HUES64 (cell line): ENCODE measurements around the gene ZBTB16.

Experiments
- H3K27ac ChIP-seq: 2 replicates; pipeline ENCODE4 v1.7.0; 2013; ENCODE audit warnings: low read depth, low read length, inconsistent platforms
- H3K27me3 ChIP-seq: 2 replicates; pipeline ENCODE4 v1.6.1; 2013; ENCODE audit warnings: mild to moderate bottlenecking, low read length; ENCODE audit not compliant: insufficient read depth
- H3K36me3 ChIP-seq: 2 replicates; pipeline ENCODE4 v1.6.1; 2013; ENCODE audit warnings: mild to moderate bottlenecking, low read length; ENCODE audit not compliant: insufficient read depth
- H3K4me1 ChIP-seq: 2 replicates; pipeline ENCODE4 v1.6.1; 2013; ENCODE audit warnings: mild to moderate bottlenecking, low read length, moderate library complexity; ENCODE audit not compliant: insufficient read depth
- H3K4me3 ChIP-seq: 2 replicates; pipeline ENCODE4 v1.5.1; 2013; ENCODE audit warnings: mild to moderate bottlenecking, low read length, moderate library complexity
- H3K9ac ChIP-seq: 2 replicates; pipeline ENCODE4 v1.6.1; 2013; ENCODE audit warnings: mild to moderate bottlenecking, low read depth, low read length
- H3K9me3 ChIP-seq: 2 replicates; pipeline ENCODE4 v1.6.1; 2013; ENCODE audit warnings: low read depth, low read length; ENCODE audit not compliant: insufficient read depth
- WGBS: fragments of 150-250, 120-280 bp; methylation state at CpG from one replicate; pipeline ENCODE4 v1.1.7; 2013; ENCODE audit warnings: missing lambda C conversion rate; 5-methylcytosine and 5-hydroxymethylcytosine counted together

Gene ZBTB16

GRCh38 chr11:114145166-114145775 lies 85.8 kb downstream of the ZBTB16 start:
- Histone ChIP-seq H3K4me1 (peaks cover 22% of the 10 kb centered on the region), H3K4me3 (no peak overlapping the region), H3K36me3 (no peaks in the 10 kb centered on the region), H3K27ac (no peak overlapping the region), H3K9me3 (no peaks in the 10 kb centered on the region), H3K9ac (no peak overlapping the region), H3K27me3 (no peaks in the 10 kb centered on the region)
- 95% methylated on average over 2 of the region's 2 CpGs for WGBS

GRCh38 chr11:114147375-114148012 lies 88.0 kb downstream of the ZBTB16 start:
- WGBS, result 97% methylated on average over 5 of the region's 5 CpGs
- Histone ChIP-seq H3K4me3 (no peak overlapping the region), H3K36me3 (no peaks in the 10 kb centered on the region), H3K9ac (no peak overlapping the region), H3K4me1 (peaks cover 18% of the 10 kb centered on the region), H3K27me3 (no peaks in the 10 kb centered on the region), H3K9me3 (no peaks in the 10 kb centered on the region), H3K27ac (no peak overlapping the region)

- H3K4me1 ChIP-seq, result peaks cover 15% of the 10 kb centered on the region
- no peaks in the 10 kb centered on the region for H3K9me3 ChIP-seq
- no peak overlapping the region for H3K9ac ChIP-seq
- no peak overlapping the region for H3K4me3 ChIP-seq
- 55% methylated on average over 5 of the region's 5 CpGs for WGBS
- no peaks in the 10 kb centered on the region for H3K36me3 ChIP-seq
- H3K27me3 ChIP-seq, result no peaks in the 10 kb centered on the region
- H3K27ac ChIP-seq, result no peak overlapping the region
Measured at GRCh38 chr11:114148013-114148382, 88.5 kb downstream of the ZBTB16 start.

- no peak overlapping the region for H3K27ac ChIP-seq
- 84% methylated on average over 2 of the region's 3 CpGs for WGBS
- H3K27me3 ChIP-seq, result no peaks in the 10 kb centered on the region
- H3K9me3 ChIP-seq, result no peaks in the 10 kb centered on the region
- no peak overlapping the region for H3K4me3 ChIP-seq
- H3K36me3 ChIP-seq, result no peaks in the 10 kb centered on the region
- H3K4me1 ChIP-seq, result no peaks in the 10 kb centered on the region; the same call in 1 of the 2 replicates
- no peak overlapping the region for H3K9ac ChIP-seq
Measured at GRCh38 chr11:114149689-114150407, 90.3 kb downstream of the ZBTB16 start.

DNA sequence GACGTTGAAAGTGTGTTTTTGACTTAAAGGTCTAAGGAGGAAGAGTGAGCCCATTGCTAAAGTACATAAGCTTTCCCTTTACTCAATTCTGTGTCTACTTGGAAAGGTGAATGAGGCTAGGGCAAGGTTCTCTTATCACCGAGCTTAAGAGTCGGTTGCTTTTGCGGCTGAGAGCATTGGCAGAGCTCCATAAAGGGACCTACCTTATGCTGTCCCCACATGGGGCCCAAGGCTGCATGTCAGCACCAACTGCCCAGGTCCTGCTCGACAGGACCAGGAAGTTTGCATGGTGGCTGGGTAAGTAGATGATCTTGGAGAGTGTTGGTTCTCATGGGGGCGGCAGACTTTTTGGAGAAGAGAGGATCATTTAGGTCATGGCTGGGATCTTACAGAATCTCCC lies 91.2 kb downstream of the ZBTB16 start:
- WGBS, result 78% methylated on average over 6 of the region's 6 CpGs
- no peaks in the 10 kb centered on the region for H3K36me3 ChIP-seq
- H3K4me1 ChIP-seq, result no peaks in the 10 kb centered on the region
- no peaks in the 10 kb centered on the region for H3K9me3 ChIP-seq
- no peak overlapping the region for H3K27ac ChIP-seq
- no peak overlapping the region for H3K4me3 ChIP-seq
- no peaks in the 10 kb centered on the region for H3K27me3 ChIP-seq
- no peak overlapping the region for H3K9ac ChIP-seq

DNA sequence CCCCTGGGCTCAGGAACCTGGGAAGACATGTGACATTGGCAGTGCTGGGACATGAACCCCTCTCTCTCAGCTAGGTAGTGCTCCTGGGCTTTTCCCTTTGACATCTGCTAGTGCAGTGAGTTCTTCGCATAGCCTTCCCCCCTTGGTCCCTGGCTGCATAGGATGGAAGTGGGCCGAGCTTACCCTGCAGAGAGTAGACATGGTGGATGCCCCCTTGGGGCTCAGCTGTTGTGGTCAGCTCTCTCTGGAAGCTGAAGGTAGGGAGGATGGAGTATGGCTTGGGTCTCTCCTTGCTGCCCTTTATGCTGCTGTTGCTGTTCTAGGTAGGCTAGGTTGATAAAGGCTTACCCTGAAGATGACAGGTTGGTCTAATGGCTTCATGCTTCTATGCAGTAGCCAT lies 92.1 kb downstream of the ZBTB16 start:
- 87% methylated on average over 2 of the region's 2 CpGs for WGBS
- no peak overlapping the region for H3K27ac ChIP-seq
- no peak overlapping the region for H3K4me3 ChIP-seq
- no peaks in the 10 kb centered on the region for H3K27me3 ChIP-seq
- no peaks in the 10 kb centered on the region for H3K4me1 ChIP-seq
- no peaks in the 10 kb centered on the region for H3K36me3 ChIP-seq
- H3K9me3 ChIP-seq, result no peaks in the 10 kb centered on the region
- no peak overlapping the region for H3K9ac ChIP-seq

- Histone ChIP-seq H3K4me1 (no peaks in the 10 kb centered on the region), H3K27ac (no peak overlapping the region), H3K4me3 (no peak overlapping the region), H3K27me3 (no peaks in the 10 kb centered on the region), H3K9me3 (no peaks in the 10 kb centered on the region), H3K36me3 (no peaks in the 10 kb centered on the region), H3K9ac (no peak overlapping the region)
- WGBS, result 93% methylated on average over 3 of the region's 3 CpGs
Measured at GRCh38 chr11:114152162-114152561, 92.7 kb downstream of the ZBTB16 start.

- H3K4me3 ChIP-seq, result no peak overlapping the region
- H3K4me1 ChIP-seq, result no peaks in the 10 kb centered on the region
- H3K9me3 ChIP-seq, result no peaks in the 10 kb centered on the region
- H3K27ac ChIP-seq, result no peak overlapping the region
- H3K9ac ChIP-seq, result no peak overlapping the region
- 88% methylated on average over 2 of the region's 2 CpGs for WGBS
- no peaks in the 10 kb centered on the region; the same call in 1 of the 2 replicates for H3K27me3 ChIP-seq
- no peaks in the 10 kb centered on the region for H3K36me3 ChIP-seq
Measured at GRCh38 chr11:114152785-114153184, 93.3 kb downstream of the ZBTB16 start.

GRCh38 chr11:114153224-114153623 lies 93.7 kb downstream of the ZBTB16 start:
- WGBS, result 91% methylated on average over 4 of the region's 4 CpGs
- H3K27me3 ChIP-seq, result no peaks in the 10 kb centered on the region; the same call in 1 of the 2 replicates
- no peak overlapping the region for H3K4me3 ChIP-seq
- no peak overlapping the region for H3K27ac ChIP-seq
- no peaks in the 10 kb centered on the region for H3K36me3 ChIP-seq
- H3K4me1 ChIP-seq, result no peaks in the 10 kb centered on the region
- H3K9me3 ChIP-seq, result no peaks in the 10 kb centered on the region
- H3K9ac ChIP-seq, result no peak overlapping the region

- Histone ChIP-seq H3K4me1 (no peaks in the 10 kb centered on the region), H3K36me3 (no peaks in the 10 kb centered on the region), H3K9me3 (no peaks in the 10 kb centered on the region), H3K27me3 (no peaks in the 10 kb centered on the region; the same call in 1 of the 2 replicates), H3K27ac (no peak overlapping the region), H3K4me3 (no peak overlapping the region), H3K9ac (no peak overlapping the region)
- WGBS, result 94% methylated on average over 5 of the region's 5 CpGs
Measured at GRCh38 chr11:114154271-114155047, 94.9 kb downstream of the ZBTB16 start.

DNA sequence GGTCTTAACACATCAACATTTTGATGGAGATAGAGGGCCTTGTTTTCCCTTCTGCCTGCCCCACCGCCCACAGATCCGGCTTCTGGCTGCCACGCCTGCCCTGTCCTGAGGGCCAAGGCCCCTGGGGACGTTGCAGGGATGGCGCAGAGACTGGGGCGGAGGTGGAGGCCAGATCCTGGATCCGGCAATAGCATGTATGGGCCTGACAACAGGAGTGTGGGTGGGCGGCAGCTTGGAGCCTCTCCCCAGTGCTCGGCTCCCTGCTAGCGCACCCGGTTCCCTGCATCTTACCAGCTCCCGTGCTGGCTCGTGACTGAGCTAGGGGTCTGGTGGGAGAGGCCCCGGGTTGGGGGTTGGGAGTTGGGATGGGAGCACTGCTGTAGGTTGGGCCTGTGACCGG lies 95.6 kb downstream of the ZBTB16 start:
- Histone ChIP-seq H3K36me3 (no peaks in the 10 kb centered on the region), H3K4me3 (no peak overlapping the region), H3K27me3 (no peaks in the 10 kb centered on the region; the same call in 1 of the 2 replicates), H3K27ac (no peak overlapping the region), H3K9me3 (no peaks in the 10 kb centered on the region), H3K9ac (no peak overlapping the region), H3K4me1 (peaks cover 2% of the 10 kb centered on the region)
- 95% methylated on average over 15 of the region's 15 CpGs for WGBS
